Ureter (tissue), 1 donor: Measurements from ENCODE around the gene CTNNA3. TPM values are rescaled to one million over a fixed set of nuclear protein-coding genes. Genes with fewer than 3 reads are reported as not detected.

Experiments
- DNase-seq: peaks from one replicate; pipeline ENCODE4 v3.0.0-alpha.2; 2020; ENCODE audit warnings: low spot score
- total RNA-seq: library from RNA; stranded (reverse); gene quantifications from one replicate; pipeline ENCODE4 v1.2.4, GENCODE V29; 2023
- donor health status: DM: yes; HTN: yes; CAD: no.

The CTNNA3 gene
- total RNA-seq, 1 donor from 2014 or later = 1.1 TPM

DNA sequence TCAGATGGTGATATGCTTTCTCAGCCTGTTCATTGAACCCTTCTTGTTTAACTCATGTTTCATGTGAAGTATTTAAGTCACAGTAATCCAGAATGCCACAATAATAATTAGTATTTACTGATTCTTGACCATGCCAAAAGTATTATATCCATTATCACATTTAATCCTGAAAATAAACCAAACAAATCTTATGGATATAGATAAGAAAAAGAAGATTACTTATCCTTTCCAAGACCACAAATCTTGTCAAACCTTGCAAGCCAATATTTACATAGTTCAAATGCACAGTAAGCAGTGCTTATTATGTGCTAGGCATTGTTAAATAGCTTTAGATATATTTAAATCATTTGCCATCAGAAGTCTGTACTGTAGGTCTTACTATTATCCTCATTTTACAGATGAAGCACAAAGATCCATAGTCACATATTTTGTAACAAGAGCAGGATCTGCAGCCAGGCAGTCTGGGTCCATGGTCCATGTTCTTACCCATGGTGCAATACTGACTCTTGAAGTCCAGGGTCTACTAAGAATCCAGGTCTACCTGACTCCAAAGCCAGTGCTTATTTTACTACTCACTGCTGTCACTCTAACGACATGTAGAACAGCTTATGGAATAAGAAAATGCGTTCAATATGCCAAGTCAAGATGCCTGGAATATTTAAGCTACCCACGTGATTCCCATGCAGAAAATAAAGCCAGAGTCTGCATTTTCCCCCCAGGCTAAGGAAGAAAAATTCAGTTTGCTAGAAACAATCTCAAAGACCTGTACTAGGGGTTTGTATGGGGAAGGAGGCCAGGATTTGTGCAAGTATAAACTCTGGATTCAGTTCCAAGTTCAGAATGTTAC is 1755.0 kb downstream of the CTNNA3 start:
- DNase-seq = no peak

DNA sequence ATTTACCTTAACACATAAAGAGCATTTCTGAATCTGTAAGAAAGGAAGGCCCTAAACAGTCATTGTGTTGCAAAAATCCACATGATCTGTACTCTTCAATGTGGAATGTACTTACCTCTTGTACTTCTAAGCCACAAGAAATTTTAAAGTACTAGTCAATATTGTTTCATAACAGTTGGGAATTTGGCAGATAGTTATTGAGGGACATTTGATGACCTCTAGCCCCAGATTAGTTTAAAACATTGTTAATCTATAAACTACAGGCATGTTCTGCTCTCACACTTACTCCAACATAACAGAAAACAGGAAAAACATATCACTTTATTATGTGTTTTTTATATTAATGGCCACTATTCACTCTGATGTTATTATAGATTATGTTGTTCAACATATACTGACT is 1755.9 kb downstream of the CTNNA3 start:
- DNase-seq = no peak

DNA sequence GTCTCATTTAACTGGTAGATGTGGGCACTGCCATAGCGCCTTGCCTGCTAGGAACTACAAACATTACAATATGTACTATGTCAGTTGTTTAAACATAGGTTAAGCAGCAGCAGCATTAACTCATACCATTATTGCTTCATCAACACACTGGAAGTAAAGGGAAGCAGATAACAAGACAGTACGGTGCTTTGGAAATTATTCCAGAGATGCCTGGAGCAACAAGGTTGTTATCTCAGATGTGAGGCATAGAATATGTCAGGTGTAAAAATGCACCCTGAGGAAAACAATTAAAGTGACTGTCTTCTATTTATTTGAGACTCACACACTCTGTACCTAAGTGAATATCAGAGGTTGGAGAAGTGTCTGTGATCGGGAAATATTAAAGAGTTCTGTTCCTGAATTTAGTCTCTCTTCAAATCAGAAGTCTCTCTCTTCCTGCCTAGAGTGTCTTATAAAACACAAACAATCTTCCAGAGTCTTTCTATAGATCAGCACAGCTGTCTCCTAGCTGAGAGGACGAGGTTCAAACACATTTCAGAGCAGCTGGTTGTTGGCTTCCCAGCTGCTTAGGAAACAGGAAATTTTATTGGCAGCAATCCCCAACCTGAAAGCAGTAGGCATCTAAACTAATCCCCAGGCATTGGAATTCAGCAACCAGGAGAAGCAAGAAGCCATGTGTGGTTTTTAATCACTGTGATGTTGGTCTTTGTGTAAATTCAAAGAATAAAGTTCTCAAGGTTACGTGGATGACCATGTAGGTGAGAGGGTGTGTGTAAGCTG is 1764.5 kb downstream of the CTNNA3 start:
- no peak for DNase-seq

DNA sequence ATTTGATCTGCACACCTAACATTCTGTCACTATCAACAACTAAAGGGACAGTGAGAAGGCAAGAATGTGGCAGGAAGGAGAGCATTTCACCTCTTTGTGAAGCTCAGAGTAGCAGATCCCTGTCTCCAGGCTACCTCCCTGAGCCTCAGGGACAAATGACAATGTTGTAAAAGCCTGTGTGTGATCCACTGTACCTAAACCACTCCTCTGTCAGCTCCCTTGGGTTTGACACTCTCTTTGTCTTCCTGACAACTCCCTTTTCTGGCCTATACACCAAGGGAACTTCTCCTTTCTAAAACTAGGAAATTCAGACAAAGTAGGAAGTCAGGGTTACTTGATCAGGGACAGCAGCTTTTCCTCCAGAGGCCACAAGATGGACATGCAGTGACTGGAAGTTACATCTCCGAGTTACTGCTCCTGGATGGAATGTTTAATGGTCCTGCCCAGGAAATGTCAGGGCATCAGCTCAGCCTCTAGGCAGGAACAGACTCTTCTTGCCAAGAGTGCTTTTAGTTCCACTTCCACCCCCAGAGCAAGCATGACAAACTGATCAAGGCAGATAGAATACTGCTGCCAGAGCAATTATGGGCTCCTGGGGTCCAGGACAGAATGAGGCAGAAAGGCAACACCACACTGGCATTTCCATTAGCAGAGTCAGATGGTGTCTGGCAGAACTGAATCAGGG is 1784.7 kb downstream of the CTNNA3 start:
- DNase-seq = no peak

DNA sequence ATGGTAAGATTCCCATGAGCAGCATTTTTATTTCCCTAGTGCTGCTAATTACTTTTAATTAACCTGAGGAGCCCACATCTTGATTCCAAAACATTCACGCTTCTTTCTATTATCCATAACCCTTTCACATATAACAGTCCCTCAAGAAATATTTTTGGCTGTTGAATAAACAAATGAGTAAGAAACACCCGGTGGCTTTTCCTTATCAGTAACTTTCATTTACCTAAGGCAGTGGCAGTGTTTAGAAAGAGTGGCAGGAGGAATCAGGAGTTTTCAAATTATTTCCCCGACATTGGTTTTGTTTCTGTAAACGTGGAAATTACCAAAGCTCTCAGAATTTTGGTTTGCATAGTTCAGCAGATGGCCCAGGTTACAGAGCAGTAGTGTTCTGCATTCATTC is 1785.8 kb downstream of the CTNNA3 start:
- DNase-seq = no peak

DNA sequence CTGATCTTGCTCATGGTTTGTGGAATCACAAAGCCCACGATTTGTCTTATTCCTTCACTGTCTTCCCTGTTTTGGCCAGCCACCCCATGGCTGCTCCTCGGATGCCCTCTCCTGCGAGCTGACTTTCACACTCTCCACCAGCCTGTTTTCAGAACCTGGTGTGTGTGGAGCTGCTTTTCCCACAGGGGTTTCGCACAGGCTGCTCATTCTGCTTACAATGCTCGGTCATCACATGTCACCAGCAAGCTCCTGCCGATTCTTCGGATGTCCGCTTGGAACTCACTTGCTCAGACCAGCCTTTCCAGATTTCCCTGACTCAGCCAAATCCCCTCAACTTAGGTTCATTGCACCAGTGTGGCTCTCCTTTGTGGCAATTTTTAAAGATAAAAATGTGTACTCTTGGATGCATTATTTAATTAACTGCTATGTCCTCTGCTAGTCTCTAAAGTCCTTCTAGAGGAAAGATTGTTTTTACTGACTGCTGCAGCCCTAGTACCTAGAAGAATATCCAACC is 1788.7 kb downstream of the CTNNA3 start:
- no peak for DNase-seq

DNA sequence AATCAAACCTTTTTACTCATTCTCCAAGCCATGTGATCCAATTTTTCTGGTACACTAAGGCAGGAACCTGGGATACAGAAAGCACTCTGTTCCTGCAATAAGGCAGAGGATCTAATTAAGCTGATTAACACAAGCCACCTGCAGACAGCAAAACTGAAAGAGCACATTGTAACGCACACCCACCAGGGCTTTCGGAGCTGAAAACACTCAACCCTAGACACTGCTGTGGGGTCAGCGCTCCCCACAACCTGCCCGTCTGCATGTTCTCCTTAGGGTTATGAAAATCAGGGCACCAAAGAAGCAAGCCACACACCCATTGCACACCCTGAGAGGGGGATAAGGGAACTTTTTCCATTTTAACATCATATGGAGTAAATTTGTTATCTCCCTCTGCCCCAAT is 1792.4 kb downstream of the CTNNA3 start:
- DNase-seq = no peak

DNA sequence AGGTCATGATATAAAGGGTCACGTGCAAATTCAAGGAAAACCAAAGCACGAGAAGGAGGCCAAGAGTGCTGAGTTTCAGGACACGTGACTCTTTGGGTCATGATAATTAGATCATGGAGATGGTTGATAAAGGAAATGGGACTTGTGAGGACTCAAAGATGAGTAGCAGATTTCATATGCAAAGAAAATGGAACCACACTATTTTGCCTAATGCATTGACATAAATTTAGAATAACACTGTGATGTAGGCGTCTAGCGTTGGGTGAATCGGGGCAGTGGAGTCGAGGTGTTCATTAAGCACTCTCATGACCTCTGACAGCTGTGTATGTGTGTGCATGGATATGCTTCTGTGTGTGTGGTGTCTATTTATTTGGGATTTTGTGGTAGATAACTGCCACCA is 1795.7 kb downstream of the CTNNA3 start:
- DNase-seq = no peak

DNA sequence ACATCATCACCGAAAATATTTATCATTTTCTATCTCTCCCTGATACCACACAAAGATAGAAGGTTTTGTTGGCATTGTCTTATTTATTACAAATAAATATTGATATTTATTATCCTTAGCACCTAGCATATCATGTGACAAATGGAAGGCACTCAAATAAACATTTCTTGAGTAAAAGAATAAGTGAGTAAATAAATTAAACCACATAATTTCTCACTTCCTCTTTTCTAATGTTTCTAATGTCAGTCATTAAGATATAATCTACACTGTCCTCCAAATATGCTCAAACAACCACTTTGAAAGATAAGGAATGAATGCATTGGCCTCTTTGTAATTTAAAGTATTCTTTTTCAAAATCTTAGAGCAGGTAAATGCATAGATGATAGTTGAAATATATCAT is 1797.9 kb downstream of the CTNNA3 start:
- DNase-seq = no peak

DNA sequence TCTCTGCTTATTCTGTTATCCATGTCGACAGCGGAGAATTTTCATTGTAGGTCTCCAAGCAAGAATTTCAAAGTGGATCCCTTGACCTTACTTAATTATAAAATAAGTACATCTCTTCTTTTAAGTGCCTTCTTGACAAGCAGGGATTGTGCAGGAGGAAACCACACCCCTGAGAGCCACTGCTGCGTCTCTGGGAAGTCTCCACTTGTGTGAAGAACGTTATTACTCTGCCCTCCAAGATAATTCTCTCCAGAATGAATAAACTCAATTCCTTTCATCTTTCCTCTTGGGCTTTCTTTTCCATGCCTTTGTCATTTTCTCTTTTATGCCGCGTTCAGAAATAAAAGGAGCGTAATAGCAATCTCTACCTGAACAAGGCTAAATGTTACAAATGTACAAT is 1801.0 kb downstream of the CTNNA3 start:
- no peak for DNase-seq

DNA sequence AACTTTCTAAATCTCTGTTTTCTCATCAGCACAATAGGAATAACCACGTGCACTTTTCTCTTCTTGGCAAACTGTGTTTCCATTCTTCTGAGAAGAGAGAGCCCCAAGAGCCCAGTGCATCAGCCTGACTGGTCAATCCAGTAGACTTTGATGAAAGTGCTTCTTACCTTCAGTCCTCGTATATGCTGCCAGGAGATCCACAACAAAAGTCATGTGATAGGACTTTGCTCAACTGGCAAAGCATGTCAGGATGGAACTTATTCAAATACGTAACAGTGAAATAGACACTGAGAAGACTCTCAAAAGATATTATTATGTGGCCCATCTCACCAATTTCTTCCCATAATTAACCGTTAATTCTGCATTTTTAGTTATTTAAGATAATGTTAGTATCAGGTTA is 1801.6 kb downstream of the CTNNA3 start:
- no peak for DNase-seq

DNA sequence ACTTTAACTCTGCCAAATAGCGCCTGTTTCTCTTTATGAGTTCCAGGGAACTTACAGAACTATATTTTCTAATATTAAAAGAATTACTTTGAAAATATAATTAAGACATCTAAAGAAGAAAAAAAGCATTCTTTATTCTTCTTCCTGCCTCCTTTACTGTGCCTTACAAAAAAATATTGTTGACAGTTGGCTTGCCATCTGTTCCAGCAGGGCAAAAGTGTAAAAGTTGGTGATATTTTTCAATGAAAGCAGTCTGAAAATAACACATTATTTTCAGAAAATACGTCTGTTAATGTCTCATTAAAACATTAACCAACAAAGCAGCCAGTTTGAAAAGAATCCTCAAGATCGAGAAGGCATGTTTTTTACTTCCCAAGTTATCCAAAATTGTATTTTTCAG is 1802.3 kb downstream of the CTNNA3 start:
- DNase-seq = no peak

DNA sequence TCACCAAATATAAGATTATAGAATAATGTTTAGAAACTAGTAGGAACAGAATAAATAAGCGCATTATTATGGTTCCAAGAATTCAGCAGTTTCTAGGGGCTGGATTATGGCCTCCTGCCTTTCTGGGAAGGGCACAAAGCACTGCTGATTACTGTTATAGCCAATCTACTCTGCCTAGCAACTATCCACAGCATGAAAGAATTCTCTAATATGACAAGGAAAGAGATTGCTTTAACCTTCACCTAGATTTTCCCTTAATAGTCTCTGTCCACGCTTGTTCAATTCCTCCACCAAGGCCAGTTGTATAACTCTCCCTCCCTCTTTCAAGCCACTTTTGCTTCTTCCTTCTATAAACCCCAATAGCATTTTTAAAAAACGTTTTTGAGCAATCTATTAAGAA is 1803.7 kb downstream of the CTNNA3 start:
- no peak for DNase-seq

DNA sequence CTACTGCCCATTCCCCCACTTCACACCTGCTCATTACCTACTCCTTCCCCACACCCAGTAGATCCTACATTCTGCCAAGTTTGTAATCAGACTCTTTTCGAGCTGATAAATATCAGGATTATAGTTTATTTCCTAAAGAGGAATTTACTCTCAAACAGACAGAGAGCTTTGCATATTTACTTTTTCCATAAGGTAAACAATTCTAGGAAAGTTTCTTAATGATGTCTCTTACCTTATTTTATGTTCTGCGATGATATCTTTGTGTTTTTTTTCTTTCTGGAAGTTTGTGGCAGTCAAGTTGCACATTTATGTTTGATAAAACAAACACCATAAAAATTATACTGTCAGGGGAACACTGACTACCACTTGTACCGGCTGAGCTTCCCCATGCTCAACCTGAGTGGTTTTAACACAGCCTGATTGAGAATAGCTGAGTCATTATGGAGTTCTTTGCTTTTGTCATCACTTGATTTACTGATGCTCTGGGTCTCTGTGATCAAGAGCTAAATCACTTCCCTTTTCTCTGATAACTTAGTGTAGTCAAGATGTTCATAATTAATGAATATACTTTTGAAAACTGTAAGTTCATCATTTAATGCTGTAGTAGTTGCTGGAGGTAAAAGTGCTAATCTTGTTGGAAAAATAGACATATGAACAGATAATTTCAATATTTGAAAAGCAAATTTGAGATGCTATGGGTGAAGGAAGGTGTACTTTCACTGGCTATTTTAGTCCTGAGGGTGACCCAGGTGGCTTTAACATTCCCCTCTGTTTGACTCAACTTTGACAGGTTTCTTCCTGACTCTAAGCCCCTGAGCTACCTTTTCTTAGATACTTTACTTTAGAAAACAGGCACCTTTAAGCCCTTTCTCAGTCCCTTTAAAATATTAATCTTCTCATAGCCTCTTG is 1804.7 kb downstream of the CTNNA3 start:
- DNase-seq = no peak

DNA sequence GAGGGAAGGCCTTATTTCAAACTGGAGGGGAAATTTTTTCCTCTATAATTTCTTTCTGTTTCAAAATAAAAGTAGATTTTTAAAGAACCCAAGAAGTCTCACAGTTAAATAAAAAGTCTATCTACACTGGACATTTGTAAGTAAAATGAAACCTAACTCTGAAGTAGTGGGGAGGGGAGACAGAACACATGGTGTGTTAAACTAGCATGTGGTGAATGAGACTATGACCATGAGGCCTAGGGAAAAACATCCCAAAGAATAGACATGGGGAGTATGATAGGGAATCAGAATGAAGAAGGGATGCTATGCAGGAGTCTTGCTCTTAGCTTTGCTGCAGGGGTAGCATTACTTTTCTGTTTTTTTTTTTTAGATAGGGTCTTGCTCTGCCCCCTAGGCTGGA is 1831.5 kb downstream of the CTNNA3 start:
- DNase-seq = no peak

DNA sequence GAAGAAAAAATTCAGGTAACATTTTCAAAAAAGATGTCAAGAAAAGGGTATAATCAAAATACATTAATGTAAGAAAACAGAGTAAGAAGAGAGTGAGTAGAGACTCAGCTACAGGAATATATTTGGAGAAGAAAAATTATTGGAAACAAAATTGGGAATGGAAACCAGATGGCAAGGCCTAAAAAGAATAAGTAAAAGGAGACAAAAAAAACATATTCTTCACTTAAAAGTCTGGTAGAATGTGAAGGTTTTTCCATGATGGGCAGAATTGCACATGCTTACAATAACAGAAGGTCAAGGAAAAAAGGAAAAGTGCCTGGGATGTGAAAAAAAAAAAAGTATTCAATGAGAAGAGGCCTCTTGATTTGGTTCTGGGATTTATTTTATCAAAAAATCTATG is 1832.0 kb downstream of the CTNNA3 start:
- DNase-seq = no peak

Other genes starting within 250 kb of the CTNNA3 start
- gene DNAJC12, start 142.0 kb upstream of the CTNNA3 start, total RNA-seq = 1.8 TPM
- 23.5 TPM for gene SIRT1, start 188.5 kb upstream of the CTNNA3 start, total RNA-seq